Measurements from ENCODE around the gene PCDHB13. TPM values are rescaled to one million over a fixed set of nuclear protein-coding genes. Genes with fewer than 3 reads are reported as not detected.
"Not testable (repeated sequence)": the region's sequence is repeated elsewhere in the genome, so short reads cannot be mapped to it uniquely, and the experiment has no call there.

PCDHB13 gene
- 0.05 and 0.15 TPM in 2 replicates for total RNA-seq (2014; rRNA removed; shearing (Covaris generic))

- DNase-seq (ENCODE audit: low spot score): not testable (repeated sequence)
Measured at GRCh38 chr5:141213656-141214339, at the start of gene PCDHB13. TSS of gene PCDHB13 (plus strand) at chr5:141213919. CDS start at chr5:141214124, 205 bp downstream.

GRCh38 chr5:141172381-141173204 is 41.1 kb upstream of the PCDHB13 start, which contains the start of gene PCDHB7:
TSS of gene PCDHB7 (plus strand) at chr5:141172644. CDS start at chr5:141172836, 192 bp downstream.
- DNase-seq (ENCODE audit: low spot score): peak; percentile 16

GRCh38 chr5:141174291-141175104 is 39.2 kb upstream of the PCDHB13 start:
- not testable (repeated sequence) for DNase-seq (ENCODE audit: low spot score)

- no peak for DNase-seq (ENCODE audit: low spot score)
Measured at GRCh38 chr5:141175933-141176332, 37.8 kb upstream of the PCDHB13 start.

DNA sequence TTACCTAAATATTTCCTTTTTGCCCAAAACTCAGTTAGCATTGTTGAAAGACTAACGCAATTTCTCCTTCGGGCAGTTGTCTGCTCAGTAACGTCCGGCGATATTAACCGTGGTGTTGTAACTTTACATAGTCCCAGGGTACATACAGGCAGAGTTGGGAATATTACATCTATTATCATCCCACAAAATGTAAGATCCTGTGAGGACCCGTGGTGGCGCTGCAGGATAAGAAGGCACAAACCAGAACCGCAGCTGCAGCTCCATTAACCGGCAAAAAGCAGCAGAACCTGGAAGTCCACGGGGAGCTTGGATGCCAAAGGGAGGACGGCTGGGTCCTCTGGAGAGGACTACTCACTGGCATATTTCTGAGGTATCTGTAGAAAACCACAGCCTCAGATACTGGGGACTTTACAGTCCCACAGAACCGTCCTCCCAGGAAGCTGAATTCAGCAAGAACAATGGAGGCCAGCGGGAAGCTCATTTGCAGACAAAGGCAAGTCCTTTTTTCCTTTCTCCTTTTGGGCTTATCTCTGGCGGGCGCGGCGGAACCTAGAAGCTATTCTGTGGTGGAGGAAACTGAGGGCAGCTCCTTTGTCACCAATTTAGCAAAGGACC is 36.0 kb upstream of the PCDHB13 start, which contains the start of gene PCDHB8:
TSS of gene PCDHB8 (plus strand) at position 214 of the 615 bp plus-strand sequence. CDS start at position 459, 245 bp downstream.
- DNase-seq (ENCODE audit: low spot score): not testable (repeated sequence)

GRCh38 chr5:141179371-141179770 is 34.3 kb upstream of the PCDHB13 start:
- not testable (repeated sequence) for DNase-seq (ENCODE audit: low spot score)

DNA sequence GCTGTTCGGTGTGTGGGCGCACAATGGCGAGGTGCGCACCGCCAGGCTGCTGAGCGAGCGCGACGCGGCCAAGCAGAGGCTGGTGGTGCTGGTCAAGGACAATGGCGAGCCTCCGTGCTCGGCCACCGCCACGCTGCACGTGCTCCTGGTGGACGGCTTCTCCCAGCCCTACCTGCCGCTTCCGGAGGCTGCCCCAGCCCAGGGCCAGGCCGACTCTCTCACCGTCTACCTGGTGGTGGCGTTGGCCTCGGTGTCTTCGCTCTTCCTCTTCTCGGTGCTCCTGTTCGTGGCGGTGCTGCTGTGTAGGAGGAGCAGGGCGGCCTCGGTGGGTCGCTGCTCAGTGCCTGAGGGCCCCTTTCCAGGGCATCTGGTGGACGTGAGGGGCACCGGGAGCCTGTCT is 33.8 kb upstream of the PCDHB13 start:
- DNase-seq (ENCODE audit: low spot score): not testable (repeated sequence)

DNA sequence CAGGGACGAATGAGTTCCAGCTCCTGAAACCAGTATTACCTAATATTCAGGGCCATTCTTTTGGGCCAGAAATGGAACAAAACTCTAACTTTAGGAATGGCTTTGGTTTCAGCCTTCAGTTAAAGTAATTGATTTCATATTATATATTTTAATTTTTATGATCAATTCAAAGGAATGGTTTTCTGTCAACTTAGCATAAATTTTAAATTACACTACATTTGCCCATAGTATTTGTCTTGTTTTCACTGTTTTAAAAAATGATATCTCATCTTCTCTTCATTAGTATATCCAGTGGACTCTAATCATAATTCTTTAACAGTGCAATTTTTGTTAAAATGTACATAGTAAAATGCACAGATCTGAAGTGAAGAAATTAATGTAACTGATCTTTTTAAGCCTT is 33.4 kb upstream of the PCDHB13 start:
- no peak for DNase-seq (ENCODE audit: low spot score)

- peak; percentile 35 for DNase-seq (ENCODE audit: low spot score)
Measured at GRCh38 chr5:141182248-141182647, 31.5 kb upstream of the PCDHB13 start, which contains the start of gene PCDHB16. TSS of gene PCDHB16 (plus strand) at chr5:141182387. CDS start at chr5:141182560, 173 bp downstream.

GRCh38 chr5:141184117-141184855 is 29.4 kb upstream of the PCDHB13 start:
- not testable (repeated sequence) for DNase-seq (ENCODE audit: low spot score)

DNA sequence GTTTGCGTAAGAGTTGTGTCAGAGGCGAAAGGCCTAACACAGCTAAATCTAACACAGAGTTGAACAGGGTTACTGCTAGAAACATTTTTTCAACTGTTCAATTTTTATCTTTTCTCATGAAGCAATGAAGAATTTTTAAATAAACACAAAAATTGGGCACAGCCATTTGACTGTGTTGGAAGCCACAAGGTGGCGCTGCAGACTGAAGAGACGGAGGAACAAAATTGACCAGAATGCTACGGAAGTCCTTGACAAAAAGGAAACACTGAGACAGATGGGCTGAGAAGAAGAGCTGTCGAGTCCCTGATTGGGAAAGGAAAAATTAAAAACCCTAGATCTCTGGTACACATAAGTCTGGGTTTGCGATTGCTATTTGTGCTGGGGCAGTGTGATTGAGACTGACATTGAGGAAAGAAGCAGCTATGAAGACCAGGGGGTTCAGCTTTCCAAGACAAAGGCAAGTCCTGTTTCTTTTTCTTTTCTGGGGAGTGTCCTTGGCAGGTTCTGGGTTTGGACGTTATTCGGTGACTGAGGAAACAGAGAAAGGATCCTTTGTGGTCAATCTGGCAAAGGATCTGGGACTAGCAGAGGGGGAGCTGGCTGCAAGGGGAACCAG is 26.7 kb upstream of the PCDHB13 start, which contains the start of gene PCDHB9:
TSS of gene PCDHB9 (plus strand) at position 265 of the 616 bp plus-strand sequence. CDS start at position 423, 158 bp downstream.
- DNase-seq (ENCODE audit: low spot score): no peak

- not testable (repeated sequence) for DNase-seq (ENCODE audit: low spot score)
Measured at GRCh38 chr5:141188682-141189081, 25.0 kb upstream of the PCDHB13 start.

DNA sequence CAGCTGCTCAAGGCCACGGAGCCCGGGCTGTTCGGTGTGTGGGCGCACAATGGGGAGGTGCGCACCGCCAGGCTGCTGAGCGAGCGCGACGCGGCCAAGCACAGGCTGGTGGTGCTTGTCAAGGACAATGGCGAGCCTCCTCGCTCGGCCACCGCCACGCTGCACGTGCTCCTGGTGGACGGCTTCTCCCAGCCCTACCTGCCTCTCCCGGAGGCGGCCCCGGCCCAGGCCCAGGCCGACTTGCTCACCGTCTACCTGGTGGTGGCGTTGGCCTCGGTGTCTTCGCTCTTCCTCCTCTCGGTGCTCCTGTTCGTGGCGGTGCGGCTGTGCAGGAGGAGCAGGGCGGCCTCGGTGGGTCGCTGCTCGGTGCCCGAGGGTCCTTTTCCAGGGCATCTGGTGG is 24.6 kb upstream of the PCDHB13 start:
- not testable (repeated sequence) for DNase-seq (ENCODE audit: low spot score)

DNA sequence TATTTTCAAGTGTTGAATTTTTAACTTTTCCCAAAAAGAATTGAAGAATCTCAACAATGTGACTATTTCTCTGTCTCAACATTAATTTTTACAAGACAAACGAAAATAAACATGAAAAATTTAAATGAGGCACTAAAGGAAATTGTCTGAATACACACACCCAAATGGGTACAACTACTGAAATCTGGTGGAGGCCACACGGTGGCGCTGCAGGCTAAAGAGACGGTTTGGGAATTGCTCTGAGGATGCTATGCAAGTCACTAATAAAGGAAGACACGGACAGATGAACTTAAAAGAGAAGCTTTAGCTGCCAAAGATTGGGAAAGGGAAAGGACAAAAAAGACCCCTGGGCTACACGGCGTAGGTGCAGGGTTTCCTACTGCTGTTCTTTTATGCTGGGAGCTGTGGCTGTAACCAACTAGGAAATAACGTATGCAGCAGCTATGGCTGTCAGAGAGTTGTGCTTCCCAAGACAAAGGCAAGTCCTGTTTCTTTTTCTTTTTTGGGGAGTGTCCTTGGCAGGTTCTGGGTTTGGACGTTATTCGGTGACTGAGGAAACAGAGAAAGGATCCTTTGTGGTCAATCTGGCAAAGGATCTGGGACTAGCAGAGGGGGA is 21.5 kb upstream of the PCDHB13 start, which contains the start of gene PCDHB10:
TSS of gene PCDHB10 (plus strand) at position 244 of the 616 bp plus-strand sequence. CDS start at position 444, 200 bp downstream.
- DNase-seq (ENCODE audit: low spot score): peak; percentile 54

GRCh38 chr5:141194332-141194731 is 19.4 kb upstream of the PCDHB13 start:
- not testable (repeated sequence) for DNase-seq (ENCODE audit: low spot score)

GRCh38 chr5:141196363-141196762 is 17.4 kb upstream of the PCDHB13 start:
- DNase-seq (ENCODE audit: low spot score): no peak

GRCh38 chr5:141199359-141200235 is 14.1 kb upstream of the PCDHB13 start, which contains the start of gene PCDHB11:
TSS of gene PCDHB11 (plus strand) at chr5:141199627. CDS start at chr5:141199775, 148 bp downstream.
- DNase-seq (ENCODE audit: low spot score): no peak

DNA sequence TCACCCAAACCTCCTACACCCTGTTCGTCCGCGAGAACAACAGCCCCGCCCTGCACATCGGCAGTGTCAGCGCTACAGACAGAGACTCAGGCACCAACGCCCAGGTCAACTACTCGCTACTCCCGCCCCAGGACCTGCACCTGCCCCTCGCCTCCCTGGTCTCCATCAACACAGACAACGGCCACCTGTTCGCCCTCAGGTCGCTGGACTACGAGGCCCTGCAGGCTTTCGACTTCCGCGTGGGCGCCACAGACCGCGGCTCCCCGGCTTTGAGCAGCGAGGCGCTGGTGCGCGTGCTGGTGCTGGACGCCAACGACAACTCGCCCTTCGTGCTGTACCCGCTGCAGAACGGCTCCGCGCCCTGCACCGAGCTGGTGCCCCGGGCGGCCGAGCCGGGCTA is 12.6 kb upstream of the PCDHB13 start:
- not testable (repeated sequence) for DNase-seq (ENCODE audit: low spot score)

Data from HT-29 (cell line).